IPS DF 19.7 (cell line): ENCODE results near the gene GNB1L.

Experiments
- DNase-seq: peaks from one replicate; pipeline ENCODE4 v3.0.0-alpha.2; 2013; ENCODE audit warnings: low read depth, low spot score

The GNB1L gene

DNA sequence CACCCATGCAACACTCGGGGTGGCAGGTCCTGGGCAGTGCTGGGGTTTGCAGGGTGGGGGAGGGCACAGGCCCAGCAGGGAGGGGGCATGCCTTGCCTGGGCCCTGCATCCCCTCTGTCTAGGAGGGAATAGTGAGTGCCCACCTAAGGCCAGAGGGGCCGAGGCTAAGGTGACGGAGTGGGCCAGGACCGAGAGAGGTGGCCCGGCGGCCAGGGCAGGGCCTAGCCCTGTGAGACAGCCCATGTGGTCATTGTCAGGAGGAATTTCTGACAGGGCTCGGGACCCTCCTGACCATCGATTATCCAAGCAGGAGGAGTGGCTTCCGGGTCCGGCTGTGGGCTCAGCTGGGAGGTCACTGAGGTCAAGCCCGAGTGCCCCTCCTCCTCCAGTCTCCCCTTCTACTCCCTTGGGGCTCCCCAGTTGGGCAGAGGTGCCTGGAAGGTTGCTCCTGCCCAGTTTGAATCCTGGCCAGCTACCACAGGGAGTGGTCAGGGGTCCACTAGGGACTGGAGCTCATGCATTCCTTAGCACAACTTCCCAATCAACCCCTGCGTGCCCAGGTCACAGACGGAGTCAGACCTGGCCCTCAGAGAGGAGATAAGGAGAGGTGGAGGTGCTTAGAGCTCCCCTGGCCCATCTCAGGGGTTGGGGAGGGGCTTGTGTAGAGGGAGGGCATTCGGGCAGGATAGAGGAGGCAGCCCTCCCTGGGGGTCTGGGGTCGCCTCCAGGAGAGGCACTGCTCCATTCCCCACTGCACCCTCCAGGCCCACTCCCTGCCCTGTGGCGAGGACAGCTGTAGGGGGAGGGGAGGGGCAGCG lies 116.6 kb downstream of the GNB1L start:
- DNase-seq, result no peak

DNA sequence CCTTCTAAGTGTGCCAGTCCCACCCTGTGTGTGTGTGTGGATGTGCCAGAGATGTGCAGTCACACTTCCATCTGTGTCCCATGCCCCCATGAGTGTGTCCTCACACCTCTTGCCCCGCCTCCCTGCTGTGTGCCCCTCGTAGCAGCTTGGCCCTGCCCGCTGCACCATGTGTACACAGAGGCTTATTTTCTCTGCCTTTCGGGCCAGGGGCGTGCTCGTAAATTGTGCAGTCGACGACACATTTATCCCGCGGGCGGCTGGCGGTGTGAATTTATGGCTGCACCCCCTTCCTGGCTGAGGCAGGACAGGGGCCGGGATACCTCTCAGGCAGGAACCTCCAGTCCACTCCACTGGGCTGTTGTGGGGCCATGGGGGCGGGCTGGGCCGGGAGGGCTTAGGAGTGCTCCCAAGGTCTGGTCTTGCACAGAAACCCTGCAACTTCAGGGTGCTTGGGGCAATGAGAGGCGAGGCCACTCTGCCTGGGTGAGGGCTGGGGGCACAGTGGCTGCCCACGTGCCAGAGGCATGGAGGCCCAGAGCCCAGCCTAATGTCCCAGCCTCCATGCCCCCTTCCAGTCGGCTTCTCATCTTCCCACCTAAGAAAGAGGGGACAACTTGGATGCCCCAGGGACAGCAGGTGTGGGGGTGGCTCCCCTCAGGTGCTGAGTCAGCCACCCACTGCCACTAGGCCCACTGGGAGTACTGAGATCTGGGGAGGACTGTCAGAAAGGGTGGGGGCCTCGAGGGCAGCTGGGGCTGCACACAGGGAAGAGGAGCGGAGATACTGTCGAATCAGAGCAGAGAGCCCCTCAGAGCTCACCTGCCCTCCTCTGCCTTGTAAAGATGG lies 118.8 kb downstream of the GNB1L start:
- no peak for DNase-seq

GRCh38 chr22:19734837-19735382 lies 119.8 kb downstream of the GNB1L start:
- DNase-seq, result no peak

GRCh38 chr22:19734163-19734562 lies 120.5 kb downstream of the GNB1L start:
- no peak for DNase-seq

DNA sequence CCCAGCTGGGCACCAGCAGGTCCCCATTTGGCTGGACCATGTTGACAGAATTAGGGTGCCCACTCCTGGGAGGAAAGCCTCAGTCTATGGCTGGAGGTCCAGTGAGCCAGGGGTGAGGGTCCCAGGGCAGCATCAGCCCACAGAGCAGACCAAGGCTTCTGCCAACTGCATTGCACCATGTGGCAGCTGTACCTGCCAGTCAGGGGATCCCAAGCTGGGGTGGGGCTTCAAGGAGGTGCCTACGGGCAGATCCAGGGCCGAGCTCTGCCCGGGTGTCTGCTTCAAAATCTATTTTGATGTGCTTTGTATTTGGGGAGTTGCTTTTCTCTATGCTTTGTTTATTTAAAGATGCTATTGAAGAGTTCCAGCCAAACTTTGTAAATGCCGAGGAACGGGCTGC lies 120.9 kb downstream of the GNB1L start:
- no peak for DNase-seq
